Uterus (tissue), 4 donors: Measurements from ENCODE around the gene LBH. TPM values are rescaled to one million over a fixed set of nuclear protein-coding genes. Genes with fewer than 3 reads are reported as not detected.

ENCODE experiments used
- DNase-seq, 2 donors: peaks; one replicate each; pipeline ENCODE4 v3.0.0-alpha.2; 2019 to 2020
- H3K27ac ChIP-seq, 2 donors: fragments of 200-600 bp; sonication (generic); 1 replicate in 1 of 2; 2 replicates in 1 of 2; pipeline ENCODE4 v1.5.1; 2016 to 2018
- H3K27me3 ChIP-seq, 2 donors: fragments of 200-600 bp; sonication (generic); one replicate each; pipeline ENCODE4 v1.5.1; 2018 to 2019; ENCODE audit warnings: control low read depth in 1 of 2
- H3K36me3 ChIP-seq, 2 donors: fragments of 200-600 bp; sonication (generic); one replicate each; pipeline ENCODE4 v1.5.1; 2019; ENCODE audit warnings: control low read depth in 1 of 2
- H3K4me1 ChIP-seq, 2 donors: fragments of 200-600 bp; sonication (generic); one replicate each; pipeline ENCODE4 v1.5.1; 2018 to 2019; ENCODE audit warnings: control low read depth in 1 of 2
- H3K4me3 ChIP-seq, 2 donors: fragments of 200-600 bp; sonication (generic); 1 replicate in 1 of 2; 2 replicates in 1 of 2; pipeline ENCODE4 v1.5.1; 2018 to 2019; ENCODE audit warnings: mild to moderate bottlenecking in 1 of 2
- H3K9me3 ChIP-seq, 2 donors: fragments of 200-600 bp; sonication (generic); one replicate each; pipeline ENCODE4 v1.5.1; 2019; ENCODE audit warnings: control low read depth in 1 of 2
- CTCF ChIP-seq, 4 experiments: fragments of 200-600 bp in 2 of 4; fragments of 450-650 bp in 2 of 4; sonication (generic) in 2 of 4; IDR thresholded peaks; one replicate each; pipeline ENCODE4 v1.5.1; 2016 to 2019; ENCODE audit warnings: antibody characterized with exemption in 4 of 4, mild to moderate bottlenecking in 2 of 4, moderate library complexity in 1 of 4
- POLR2A ChIP-seq, 2 donors: fragments of 450-650 bp; IDR thresholded peaks; one replicate each; pipeline ENCODE4 v1.6.1; 2016; ENCODE audit warnings: antibody characterized with exemption in 2 of 2, mild to moderate bottlenecking in 1 of 2, moderate library complexity in 1 of 2
- intact Hi-C: fragments of 100-400 bp; cut with DNase I; formaldehyde crosslinking; loops from one replicate; pipeline ENCODE4 v1.15.1; 2023; ENCODE audit warnings: low total_unique reads
- total RNA-seq, 4 donors: library from RNA; depleted of rRNA in 3 of 4; stranded (reverse); fragments of >200 nt in 3 of 4; gene quantifications; one replicate each; pipeline versions ENCODE4 v1.1.0 to v1.2.4, GENCODE V29; 2014 to 2023
- donor health status: DM: yes; HTN: yes; CAD: no.

LBH gene
- total RNA-seq, 4 donors from 2014 or later: 30.7 to 94.3 (median 64.5) TPM

DNA sequence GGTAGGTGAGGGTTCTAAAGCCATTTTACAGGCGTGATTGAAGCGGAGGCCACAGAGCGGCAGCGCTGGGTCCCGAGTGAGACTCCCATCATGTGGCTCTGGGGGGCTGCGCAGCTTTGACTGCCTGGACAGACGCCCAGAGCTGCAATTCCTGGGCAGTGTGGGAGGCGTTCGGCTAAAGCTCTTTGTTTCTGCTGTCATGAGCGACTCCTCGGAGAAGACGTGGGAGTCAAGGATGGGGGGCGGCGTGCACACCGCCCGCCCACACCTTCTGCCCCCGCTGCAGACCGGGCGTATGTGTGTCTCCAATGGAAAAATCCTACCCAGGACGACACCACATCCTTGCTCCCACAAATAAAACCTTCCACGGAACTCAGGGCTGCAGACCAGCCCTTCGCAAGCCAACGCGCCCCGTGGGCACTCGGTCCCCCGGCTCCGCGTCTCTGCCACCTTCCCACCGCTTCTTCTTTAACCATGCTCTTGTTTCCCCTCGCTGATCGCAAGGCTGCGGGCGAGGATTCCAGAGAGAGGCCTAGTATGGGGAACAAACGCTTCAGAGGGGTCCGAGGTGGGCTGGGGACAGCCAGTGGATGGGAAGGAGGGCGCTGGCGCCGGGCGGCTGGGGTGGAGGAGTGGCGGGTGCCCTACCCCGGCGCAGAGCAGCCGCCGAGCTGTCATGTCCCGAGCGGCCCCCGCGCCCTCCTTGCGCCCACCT, 680 bp upstream of the LBH start:
- Histone ChIP-seq H3K27me3 (no peaks in the 10 kb centered on the region), H3K4me1 (peaks cover 0 to 6% of the 10 kb centered on the region in 2 donors), H3K36me3 (no peaks in the 10 kb centered on the region), H3K9me3 (no peaks in the 10 kb centered on the region), H3K27ac (peak overlapping the region; percentile 85 to 99), H3K4me3 (peak overlapping the region; percentile 68 to 87)
- TF ChIP-seq CTCF (IDR thresholded peaks at IDR 0.05): no peak
- TF ChIP-seq POLR2A (IDR thresholded peaks at IDR 0.05): no peak
- intact Hi-C loops: no loop called here
- peak; percentile 83 to 86 for DNase-seq

GRCh38 chr2:30231996-30232800, 864 bp downstream of the LBH start:
- peak; percentile 75 to 77 for DNase-seq

GRCh38 chr2:30232801-30233130, 1.4 kb downstream of the LBH start:
- Histone ChIP-seq H3K4me1 (peaks cover 6 to 13% of the 10 kb centered on the region in 2 donors), H3K27ac (peak overlapping the region; percentile 85 to 99), H3K9me3 (no peaks in the 10 kb centered on the region), H3K4me3 (peak overlapping the region; percentile 68 to 87), H3K27me3 (no peaks in the 10 kb centered on the region), H3K36me3 (no peaks in the 10 kb centered on the region)
- TF ChIP-seq CTCF (IDR thresholded peaks at IDR 0.05): no peak
- TF ChIP-seq POLR2A (IDR thresholded peaks at IDR 0.05): no peak
- peak; percentile 38 to 41 for DNase-seq
- intact Hi-C loops: no loop called here

More at GRCh38 chr2:30231996-30232800, 864 bp downstream of the LBH start:
- H3K36me3 ChIP-seq: no peaks in the 10 kb centered on the region
- H3K4me3 ChIP-seq: peak overlapping the region; percentile 68 to 87
- intact Hi-C loops: no loop called here
- TF ChIP-seq CTCF (IDR thresholded peaks at IDR 0.05) (no peak), POLR2A (IDR thresholded peaks at IDR 0.05) (peak in 1 of 2 donors; percentile 14)
- H3K4me1 ChIP-seq: peaks cover 6 to 8% of the 10 kb centered on the region in 2 donors
- no peaks in the 10 kb centered on the region for H3K27me3 ChIP-seq
- peak overlapping the region; percentile 85 to 99 for H3K27ac ChIP-seq
- H3K9me3 ChIP-seq: no peaks in the 10 kb centered on the region

GRCh38 chr2:30233271-30234009, 2.1 kb downstream of the LBH start:
- intact Hi-C loops: no loop called here
- no peak for DNase-seq
- H3K9me3 ChIP-seq: no peaks in the 10 kb centered on the region
- TF ChIP-seq CTCF (IDR thresholded peaks at IDR 0.05) (no peak), POLR2A (IDR thresholded peaks at IDR 0.05) (no peak)
- no peaks in the 10 kb centered on the region for H3K36me3 ChIP-seq
- peaks cover 6 to 18% of the 10 kb centered on the region in 2 donors for H3K4me1 ChIP-seq
- peak overlapping the region; percentile 85 to 99 for H3K27ac ChIP-seq
- peak overlapping the region; percentile 68 to 87 for H3K4me3 ChIP-seq
- H3K27me3 ChIP-seq: no peaks in the 10 kb centered on the region
